B cell (primary cell): ENCODE data around the gene TAOK2. TPM values are rescaled to one million over a fixed set of nuclear protein-coding genes. Genes with fewer than 3 reads are reported as not detected.

Experiments used
- ATAC-seq: fragments of 200-7000 bp; cut with Tn5 transposase; one replicate; pipeline ENCODE4 v1.10.0; 2021; ENCODE audit warnings: low read depth, mild to moderate bottlenecking, moderate number of reproducible peaks, moderate library complexity
- CTCF ChIA-PET: fragments of 350-600 bp; sonication (Branson Sonifier 250); formaldehyde crosslinking; loops from one replicate; lab custom pipeline; 2021; ENCODE audit warnings: antibody characterized with exemption, inconsistent platforms; lab: Charles Lee
- POLR2A ChIA-PET: fragments of 350-600 bp; sonication (Branson Sonifier 250); formaldehyde crosslinking; loops from one replicate; lab custom pipeline; 2021; ENCODE audit warnings: antibody characterized with exemption; lab: Charles Lee
- DNase-seq: peaks from one replicate; pipeline ENCODE4 v3.0.0; 2013
- H2AFZ ChIP-seq: 2 replicates; pipeline ENCODE4 v1.6.1; 2012; ENCODE audit warnings: mild to moderate bottlenecking, low read depth, low read length; ENCODE audit not compliant: insufficient read depth, poor library complexity, severe bottlenecking
- H3K27ac ChIP-seq, 2 donors: 1 replicate in 1 of 2; 2 replicates in 1 of 2; pipeline ENCODE4 v1.5.1; 2012 to 2013; ENCODE audit warnings: low read length in 2 of 2, mild to moderate bottlenecking in 2 of 2, moderate library complexity in 1 of 2
- H3K27me3 ChIP-seq, 4 experiments: fragments of 200-600 bp in 1 of 4; sonication (generic) in 1 of 4; replicated peaks in 1 of 4; 1 replicate in 2 of 4; 2 replicates in 2 of 4; pipeline versions ENCODE4 v1.6.1 to v1.7.0; 2013 to 2016; ENCODE audit warnings: low read length in 3 of 4, mild to moderate bottlenecking in 2 of 4, mixed read lengths in 1 of 4, moderate library complexity in 1 of 4; ENCODE audit not compliant: insufficient read depth in 4 of 4, control insufficient read depth in 3 of 4; ENCODE audit errors: control extremely low read depth in 1 of 4
- H3K36me3 ChIP-seq, 2 experiments: replicated peaks in 1 of 2; 1 replicate in 1 of 2; 2 replicates in 1 of 2; pipeline versions ENCODE4 v1.6.1 to v1.7.1; 2013; ENCODE audit warnings: low read length in 1 of 2; ENCODE audit not compliant: insufficient read depth in 2 of 2, control insufficient read depth in 1 of 2; ENCODE audit errors: control extremely low read depth in 1 of 2, extremely low read depth in 1 of 2
- H3K4me1 ChIP-seq, 2 donors: fragments of 200-600 bp in 1 of 2; sonication (generic) in 1 of 2; 1 replicate in 1 of 2; 2 replicates in 1 of 2; pipeline versions ENCODE4 v1.5.1 to v1.6.1; 2013 to 2017; ENCODE audit warnings: low read length in 2 of 2; ENCODE audit not compliant: control insufficient read depth in 2 of 2, insufficient read depth in 2 of 2
- H3K4me2 ChIP-seq: replicated peaks from 2 replicates; pipeline ENCODE3; 2012; ENCODE audit warnings: mild to moderate bottlenecking, low read depth, low read length; ENCODE audit not compliant: poor library complexity, severe bottlenecking
- H3K4me3 ChIP-seq, 5 experiments: fragments of 200-600 bp in 1 of 5; sonication (generic) in 1 of 5; 1 replicate in 3 of 5; 2 replicates in 2 of 5; pipeline versions ENCODE4 v1.5.1 to v1.7.0; 2011 to 2016; ENCODE audit warnings: low read length in 4 of 5, mild to moderate bottlenecking in 4 of 5, low read depth in 2 of 5, control low read depth in 1 of 5, moderate library complexity in 1 of 5; ENCODE audit not compliant: insufficient read depth in 1 of 5; ENCODE audit errors: control extremely low read depth in 1 of 5, extremely low read depth in 1 of 5
- H3K79me2 ChIP-seq: fragments of 200-600 bp; sonication (generic); one replicate; pipeline ENCODE4 v1.6.0; 2016; ENCODE audit warnings: low read length; ENCODE audit not compliant: control insufficient read depth, insufficient read depth
- H3K9ac ChIP-seq: fragments of 200-600 bp; sonication (generic); 2 replicates; pipeline ENCODE4 v1.6.1; 2017; ENCODE audit warnings: mild to moderate bottlenecking, low read length, moderate library complexity
- H3K9me3 ChIP-seq, 3 donors: one replicate each; pipeline versions ENCODE4 v1.6.1 to v1.7.1; 2013; ENCODE audit warnings: low read length in 2 of 3; ENCODE audit not compliant: control insufficient read depth in 2 of 3, insufficient read depth in 1 of 3; ENCODE audit errors: control extremely low read depth in 1 of 3
- H4K20me1 ChIP-seq: 2 replicates; pipeline ENCODE4 v1.6.0; 2012; ENCODE audit warnings: mild to moderate bottlenecking, low read length; ENCODE audit not compliant: insufficient read depth, control insufficient read depth, poor library complexity, severe bottlenecking
- H3K27ac Mint-ChIP-seq: one replicate; pipeline ENCODE4 v1.8.0; 2021; ENCODE audit warnings: mixed read lengths
- H3K27me3 Mint-ChIP-seq: one replicate; pipeline ENCODE4 v1.8.0; 2021; ENCODE audit warnings: mixed read lengths
- H3K4me1 Mint-ChIP-seq: one replicate; pipeline ENCODE4 v1.8.0; 2021; ENCODE audit warnings: mixed read lengths
- H3K4me3 Mint-ChIP-seq: one replicate; pipeline ENCODE4 v1.8.0; 2021; ENCODE audit warnings: mixed read lengths
- H3K9me3 Mint-ChIP-seq: one replicate; pipeline ENCODE4 v1.8.0; 2022; ENCODE audit warnings: mixed read lengths; ENCODE audit not compliant: insufficient read depth
- EZH2 ChIP-seq: IDR thresholded peaks from 2 replicates; pipeline ENCODE4 v1.6.1; 2012; ENCODE audit warnings: borderline replicate concordance, low read depth, mild to moderate bottlenecking, moderate library complexity, low read length; ENCODE audit not compliant: insufficient read depth, poor library complexity, severe bottlenecking
- WGBS: methylation state at CpG from one replicate; pipeline ENCODE4 v1.1.5; 2013; ENCODE audit warnings: missing lambda C conversion rate; ENCODE audit not compliant: insufficient coverage; 5-methylcytosine and 5-hydroxymethylcytosine counted together
- intact Hi-C: fragments of 100-400 bp; cut with micrococcal nuclease; formaldehyde crosslinking; loops from one replicate; pipeline ENCODE4 v1.10.0; 2022
- polyA plus RNA-seq: library from polyadenylated mRNA; depleted of rRNA; stranded (reverse); fragments of >200 nt; gene quantifications from 2 replicates; pipeline ENCODE4 v1.2.3, GENCODE V29; 2012
- total RNA-seq, 2 donors: library from RNA; stranded (reverse); fragments of 120-200 nt in 1 of 2; gene quantifications; 1 replicate in 1 of 2; 2 replicates in 1 of 2; pipeline versions ENCODE4 v1.2.3 to v1.2.4, GENCODE V29; 2013 to 2022
- TF ChIP-seq, protein P1 (sequence below): fragments of 200-600 bp; IDR thresholded peaks from one replicate; pipeline ENCODE4 v1.8.0; 2022; ENCODE audit warnings: antibody characterized with exemption, mild to moderate bottlenecking

The TAOK2 gene
- total and polyA plus RNA-seq, 2 donors (not counting 1 experiment from before 2014, with no cell fraction given), result 30.3 to 50.8 TPM

DNA sequence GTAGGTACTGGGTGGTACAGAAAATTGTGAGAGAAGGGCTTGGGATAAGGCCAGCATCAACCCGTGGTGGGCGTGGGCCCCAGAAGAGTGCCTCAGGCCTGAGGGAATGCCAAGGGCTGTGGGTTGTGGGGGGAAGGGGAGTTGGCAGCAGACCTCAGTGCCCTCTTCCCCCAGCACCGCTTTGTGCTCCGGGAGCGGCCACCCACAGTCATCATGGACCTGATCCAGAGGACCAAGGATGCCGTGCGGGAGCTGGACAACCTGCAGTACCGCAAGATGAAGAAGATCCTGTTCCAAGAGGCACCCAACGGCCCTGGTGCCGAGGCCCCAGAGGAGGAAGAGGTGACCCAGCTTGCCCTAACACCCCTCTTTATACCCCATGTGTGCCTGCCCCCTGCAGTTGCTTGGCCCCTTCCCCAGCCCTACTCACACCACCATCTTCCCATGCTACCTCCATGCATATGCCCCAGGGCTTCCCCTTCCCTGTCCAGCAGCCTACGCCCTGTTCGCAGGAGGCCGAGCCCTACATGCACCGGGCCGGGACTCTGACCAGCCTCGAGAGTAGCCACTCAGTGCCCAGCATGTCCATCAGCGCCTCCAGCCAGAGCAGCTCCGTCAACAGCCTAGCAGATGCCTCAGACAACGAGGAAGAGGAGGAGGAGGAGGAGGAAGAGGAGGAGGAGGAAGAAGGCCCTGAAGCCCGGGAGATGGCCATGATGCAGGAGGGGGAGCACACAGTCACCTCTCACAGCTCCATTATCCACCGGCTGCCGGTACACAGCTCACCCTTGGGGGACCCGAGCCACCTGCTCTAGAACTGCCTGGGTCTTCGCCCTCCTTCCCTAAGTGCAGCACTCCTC is 9.1 kb downstream of the TAOK2 start:
- Mint-ChIP-seq H3K27me3 (no peaks in the 10 kb centered on the region), H3K4me3 (no peak overlapping the region), H3K27ac (no peak overlapping the region), H3K9me3 (no peaks in the 10 kb centered on the region), H3K4me1 (no peaks in the 10 kb centered on the region)
- peaks cover 3% of the 10 kb centered on the region for H4K20me1 ChIP-seq
- TF ChIP-seq, protein P1, sequence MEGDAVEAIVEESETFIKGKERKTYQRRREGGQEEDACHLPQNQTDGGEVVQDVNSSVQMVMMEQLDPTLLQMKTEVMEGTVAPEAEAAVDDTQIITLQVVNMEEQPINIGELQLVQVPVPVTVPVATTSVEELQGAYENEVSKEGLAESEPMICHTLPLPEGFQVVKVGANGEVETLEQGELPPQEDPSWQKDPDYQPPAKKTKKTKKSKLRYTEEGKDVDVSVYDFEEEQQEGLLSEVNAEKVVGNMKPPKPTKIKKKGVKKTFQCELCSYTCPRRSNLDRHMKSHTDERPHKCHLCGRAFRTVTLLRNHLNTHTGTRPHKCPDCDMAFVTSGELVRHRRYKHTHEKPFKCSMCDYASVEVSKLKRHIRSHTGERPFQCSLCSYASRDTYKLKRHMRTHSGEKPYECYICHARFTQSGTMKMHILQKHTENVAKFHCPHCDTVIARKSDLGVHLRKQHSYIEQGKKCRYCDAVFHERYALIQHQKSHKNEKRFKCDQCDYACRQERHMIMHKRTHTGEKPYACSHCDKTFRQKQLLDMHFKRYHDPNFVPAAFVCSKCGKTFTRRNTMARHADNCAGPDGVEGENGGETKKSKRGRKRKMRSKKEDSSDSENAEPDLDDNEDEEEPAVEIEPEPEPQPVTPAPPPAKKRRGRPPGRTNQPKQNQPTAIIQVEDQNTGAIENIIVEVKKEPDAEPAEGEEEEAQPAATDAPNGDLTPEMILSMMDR, result no peak
- no peak for TF ChIP-seq EZH2
- no peak overlapping the region for H3K9ac ChIP-seq
- peaks cover 2 to 92% of the 10 kb centered on the region in 2 experiments for H3K36me3 ChIP-seq
- POLR2A ChIA-PET, result no interaction called here
- 95% methylated on average over 21 of the region's 24 CpGs for WGBS
- no peaks in the 10 kb centered on the region for H3K27me3 ChIP-seq
- CTCF ChIA-PET, result no interaction called here
- H3K4me2 ChIP-seq, result no peak overlapping the region
- no peak overlapping the region for H3K4me3 ChIP-seq
- peaks cover under 1% of the 10 kb centered on the region for H3K79me2 ChIP-seq
- H2AFZ ChIP-seq, result no peak overlapping the region
- intact Hi-C loops, result no loop called here
- no peak for DNase-seq
- no peak for ATAC-seq
- no peaks in the 10 kb centered on the region for H3K9me3 ChIP-seq
- no peaks in the 10 kb centered on the region for H3K4me1 ChIP-seq
- H3K27ac ChIP-seq, result no peak overlapping the region

DNA sequence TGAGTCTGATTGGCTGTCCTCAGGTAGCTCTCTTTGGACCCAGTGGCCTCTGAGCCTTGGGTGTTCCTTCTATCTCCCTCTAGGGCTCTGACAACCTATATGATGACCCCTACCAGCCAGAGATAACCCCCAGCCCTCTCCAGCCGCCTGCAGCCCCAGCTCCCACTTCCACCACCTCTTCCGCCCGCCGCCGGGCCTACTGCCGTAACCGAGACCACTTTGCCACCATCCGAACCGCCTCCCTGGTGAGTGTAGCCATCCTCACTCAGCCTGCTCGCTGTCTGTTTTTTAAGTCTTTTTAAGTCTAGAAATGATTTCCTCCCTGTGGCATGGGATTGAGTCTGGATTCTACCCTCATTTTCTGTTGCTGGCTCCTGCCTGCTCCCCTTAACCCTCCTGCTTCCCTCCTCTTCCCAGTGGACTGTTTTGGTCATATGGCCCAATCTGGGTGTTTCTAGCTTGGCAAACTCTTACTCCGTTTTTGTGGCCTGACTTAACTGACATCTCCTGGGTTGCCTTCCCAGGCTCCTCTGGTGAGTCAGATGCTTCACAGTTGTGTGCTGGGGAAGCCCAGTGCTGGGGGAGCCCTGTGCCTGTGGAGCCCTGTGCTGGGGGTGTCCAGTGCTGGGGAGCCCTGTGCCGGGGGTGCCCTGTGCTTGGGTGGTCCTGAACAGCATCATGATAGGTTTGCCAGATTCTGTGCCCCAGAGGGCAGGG is 9.9 kb downstream of the TAOK2 start:
- Mint-ChIP-seq H3K9me3 (no peaks in the 10 kb centered on the region), H3K4me3 (no peak overlapping the region), H3K4me1 (no peaks in the 10 kb centered on the region), H3K27me3 (no peaks in the 10 kb centered on the region), H3K27ac (no peak overlapping the region)
- POLR2A ChIA-PET, result no interaction called here
- CTCF ChIA-PET, result no interaction called here
- H3K9me3 ChIP-seq, result no peaks in the 10 kb centered on the region
- WGBS, result 91% methylated on average over 6 of the region's 12 CpGs
- no peak for DNase-seq
- H3K4me1 ChIP-seq, result no peaks in the 10 kb centered on the region
- no peak overlapping the region for H2AFZ ChIP-seq
- intact Hi-C loops, result no loop called here
- TF ChIP-seq EZH2, result no peak
- TF ChIP-seq, protein P1, result no peak
- no peaks in the 10 kb centered on the region for H3K79me2 ChIP-seq
- no peak overlapping the region for H3K4me3 ChIP-seq
- H3K27ac ChIP-seq, result no peak overlapping the region
- no peak for ATAC-seq
- no peaks in the 10 kb centered on the region for H3K27me3 ChIP-seq
- H3K4me2 ChIP-seq, result no peak overlapping the region
- H4K20me1 ChIP-seq, result no peaks in the 10 kb centered on the region
- H3K9ac ChIP-seq, result no peak overlapping the region
- H3K36me3 ChIP-seq, result peaks cover 2 to 84% of the 10 kb centered on the region in 2 experiments
